GM18511 (cell line): ENCODE measurements around the gene SLC24A3.
A peak's percentile ranks its signal among the peaks of the same experiment; 100 is the strongest.
"Not testable (repeated sequence)": the region's sequence is repeated elsewhere in the genome, so short reads cannot be mapped to it uniquely, and the experiment has no call there.

Experiments
- ATAC-seq: cut with Tn5 transposase; IDR thresholded peaks from one replicate; pipeline ENCODE4 v1.9.1; 2021; ENCODE audit warnings: mild to moderate bottlenecking, moderate library complexity; ENCODE audit not compliant: unreplicated experiment

SLC24A3 gene

DNA sequence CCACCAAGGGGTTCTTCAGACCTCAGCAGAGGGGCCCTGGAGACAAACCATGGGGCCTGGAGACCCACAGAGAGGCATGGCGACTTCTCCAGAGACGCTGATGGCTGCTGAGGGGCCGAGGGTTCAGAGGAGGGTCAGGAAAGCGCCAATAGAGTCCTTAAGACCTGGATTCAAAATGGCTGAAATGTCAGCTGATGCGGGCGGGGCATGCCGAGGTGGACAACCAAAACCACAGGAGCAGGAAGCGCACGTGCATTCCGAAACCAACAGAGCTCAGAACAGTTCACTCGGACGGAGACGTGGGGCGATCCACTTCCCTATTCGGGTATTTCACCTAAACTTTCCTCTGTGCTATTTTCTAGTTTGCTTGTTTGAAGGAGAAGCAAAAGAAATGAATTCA is 445.7 kb downstream of the SLC24A3 start:
- peak; percentile 76 for ATAC-seq

DNA sequence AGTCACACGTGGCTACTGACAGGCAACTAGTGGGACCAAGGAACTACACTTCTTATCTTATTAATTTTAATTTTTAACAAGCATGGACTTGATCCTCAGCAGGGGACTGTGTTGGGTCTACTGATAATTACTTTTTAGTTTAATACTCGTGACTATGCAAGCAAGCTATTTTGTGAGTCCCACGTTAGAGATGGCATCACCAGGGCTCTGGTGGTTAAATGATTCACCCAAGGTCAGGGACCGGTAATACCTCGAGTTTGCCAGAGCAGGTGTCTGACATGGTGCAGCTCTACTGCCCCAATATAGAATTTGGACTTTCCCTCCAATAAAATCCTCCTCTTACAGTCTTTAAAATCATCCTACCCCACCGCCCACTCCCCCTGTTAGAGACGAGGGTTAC is 447.0 kb downstream of the SLC24A3 start:
- peak; percentile 67 for ATAC-seq

DNA sequence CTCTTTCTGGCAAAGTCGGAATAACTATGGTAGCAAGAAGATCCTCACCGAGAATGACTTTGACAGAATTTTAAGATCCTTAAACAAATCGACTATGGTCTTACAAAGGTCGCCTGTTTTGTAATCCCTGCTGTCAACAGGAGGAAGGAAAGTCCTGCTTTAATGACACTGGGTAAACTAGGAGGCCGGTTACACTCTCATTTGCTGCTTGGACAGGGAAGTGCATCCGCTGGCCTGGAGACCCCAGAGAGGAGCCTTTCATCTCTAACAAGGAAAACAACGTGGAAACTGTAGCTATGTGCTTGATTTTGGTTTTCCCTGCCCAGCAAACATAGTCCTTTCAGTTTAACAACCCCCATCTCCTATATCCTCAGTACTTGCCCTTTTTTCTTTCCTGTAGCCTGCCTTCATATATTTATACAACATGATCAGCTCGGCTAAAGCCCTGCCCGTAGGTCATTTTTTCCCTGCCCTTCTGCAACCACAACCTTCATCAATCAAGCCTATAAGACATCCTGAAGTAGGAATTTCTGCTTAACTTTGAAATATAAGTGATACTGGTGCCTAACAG is 448.5 kb downstream of the SLC24A3 start:
- no peak for ATAC-seq

DNA sequence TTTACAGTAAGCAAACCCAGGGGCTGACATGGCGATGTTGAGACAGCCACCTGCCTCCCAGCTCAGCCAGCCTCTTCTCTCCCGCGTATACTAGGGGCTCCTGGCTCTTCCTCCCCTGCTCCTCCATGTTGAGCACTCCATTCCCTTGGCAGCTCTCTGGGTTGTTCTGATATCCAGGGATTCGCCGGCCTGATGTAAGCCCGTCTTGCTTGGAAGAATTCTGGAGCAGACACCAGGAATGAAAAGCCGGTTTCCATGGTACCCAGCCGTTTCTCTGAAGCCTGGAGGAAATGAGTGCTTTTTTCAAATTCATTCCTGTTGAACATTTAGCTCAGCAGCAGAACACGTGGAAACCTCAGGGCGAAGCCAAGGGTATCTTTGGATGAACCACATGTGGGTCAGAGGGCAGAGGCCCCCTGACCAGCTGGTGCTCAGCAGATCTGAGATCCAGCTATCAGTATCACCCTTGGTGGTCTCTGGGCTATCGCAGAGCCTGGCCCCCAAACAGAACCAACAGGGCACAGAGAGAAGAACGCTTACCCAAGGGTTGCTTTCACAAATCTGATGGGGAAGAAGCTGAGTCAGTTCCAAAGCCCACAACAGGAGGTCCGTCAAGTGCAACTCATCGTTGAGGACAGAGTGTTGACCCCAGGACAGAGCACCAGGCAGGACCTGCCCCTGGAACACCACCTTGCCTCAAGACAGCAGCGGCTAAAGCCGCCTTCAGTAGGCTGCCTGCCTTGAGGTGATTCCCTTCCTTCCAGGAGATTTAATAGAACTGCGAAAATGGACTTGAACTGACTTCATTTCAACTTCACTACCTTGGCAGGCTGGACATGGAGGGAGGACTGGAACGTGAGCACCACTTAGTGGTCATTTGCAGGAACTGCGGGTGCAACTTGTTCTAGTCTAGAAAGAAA is 449.5 kb downstream of the SLC24A3 start:
- no peak for ATAC-seq

DNA sequence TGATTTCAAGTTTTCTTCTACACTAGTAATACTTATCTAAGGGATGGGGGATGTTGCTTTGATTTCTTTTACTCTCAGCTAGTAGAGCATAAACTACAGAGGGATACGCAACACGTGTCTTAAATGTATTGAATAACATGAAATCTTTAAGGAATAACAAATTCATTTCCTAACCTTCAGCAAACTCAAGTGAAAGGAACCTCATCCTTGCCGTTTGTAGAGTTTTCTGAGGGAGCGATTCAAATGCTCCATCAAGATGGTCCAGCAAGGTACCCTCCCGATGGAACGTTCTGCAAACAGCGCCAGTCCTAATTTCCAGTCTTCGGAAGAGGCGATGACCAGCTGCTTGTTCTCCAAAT is 450.2 kb downstream of the SLC24A3 start:
- ATAC-seq: no peak

DNA sequence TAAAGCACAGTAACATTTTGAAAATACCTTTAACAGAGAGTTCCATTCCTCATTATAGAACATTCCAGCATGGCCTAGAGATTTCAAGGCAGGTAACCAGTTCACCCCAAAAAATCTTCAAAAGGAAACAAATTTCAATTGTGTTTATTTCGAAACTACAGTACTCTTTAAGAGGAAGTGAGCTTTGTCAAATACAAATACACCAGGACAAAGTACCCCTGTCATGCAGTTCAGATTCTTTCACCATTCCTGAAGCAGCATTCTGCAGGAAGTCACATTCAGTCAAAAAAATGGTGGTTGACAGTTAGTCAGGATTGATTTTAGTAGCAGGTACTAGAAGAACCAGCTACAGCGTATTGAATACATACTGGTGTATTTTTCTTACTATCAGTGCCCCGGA is 456.0 kb downstream of the SLC24A3 start:
- ATAC-seq: no peak

DNA sequence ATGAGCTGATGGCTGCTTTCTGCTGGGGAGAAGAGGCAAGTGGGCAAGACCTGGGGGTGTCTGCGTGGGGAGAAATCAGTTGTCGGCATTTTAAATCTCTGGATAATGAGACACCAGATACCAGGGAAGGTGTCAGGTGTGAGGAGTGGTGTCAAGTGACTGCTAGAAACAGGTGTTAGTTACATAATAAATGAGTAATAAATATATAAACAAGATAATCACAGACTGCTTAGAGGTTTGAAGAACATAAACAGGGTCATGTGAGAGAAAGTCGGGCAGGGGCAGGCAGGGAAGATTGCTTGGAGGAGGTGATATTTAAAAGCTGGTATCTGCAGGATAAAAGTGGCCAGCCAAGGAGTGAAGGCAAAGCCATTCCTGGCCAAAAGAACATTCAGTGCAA is 458.4 kb downstream of the SLC24A3 start:
- no peak for ATAC-seq

DNA sequence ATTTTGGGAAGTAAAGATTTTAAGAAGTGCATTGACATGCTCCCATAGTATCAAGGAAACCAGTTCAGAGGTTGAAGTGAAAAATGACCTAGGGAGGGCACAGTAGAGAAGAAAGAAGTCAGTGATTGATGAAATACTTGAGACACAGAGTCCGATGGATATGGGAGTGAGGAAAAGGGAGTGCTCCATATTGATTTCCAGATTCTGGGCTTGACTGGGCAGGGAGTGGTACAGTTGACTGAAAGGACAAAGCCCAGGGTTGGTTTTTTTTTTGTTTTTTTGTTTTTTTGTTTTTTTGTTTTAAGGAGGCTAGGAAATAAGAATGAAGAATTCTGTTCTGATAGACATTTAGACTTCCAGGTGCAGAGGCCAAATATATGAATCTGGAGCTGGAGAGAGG is 458.9 kb downstream of the SLC24A3 start:
- ATAC-seq: no peak

DNA sequence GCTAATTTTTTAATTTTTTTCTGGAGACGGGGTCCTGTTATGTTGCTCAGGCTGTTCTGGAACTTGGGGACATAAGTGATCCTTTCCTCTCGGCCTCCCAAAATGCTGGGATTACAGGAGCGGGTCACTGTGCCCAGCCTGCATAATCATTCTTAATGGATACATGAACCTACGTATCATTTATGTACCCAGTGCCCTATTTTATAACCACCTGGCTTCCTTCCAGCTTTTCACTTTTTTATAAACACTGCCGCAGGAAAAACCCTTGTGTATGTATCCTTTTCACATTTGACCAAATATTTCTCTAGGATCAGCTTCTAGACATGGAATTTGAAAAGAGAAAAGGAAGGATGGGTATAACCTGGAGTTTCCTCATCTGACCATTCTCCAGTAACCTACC is 460.1 kb downstream of the SLC24A3 start:
- ATAC-seq: no peak

DNA sequence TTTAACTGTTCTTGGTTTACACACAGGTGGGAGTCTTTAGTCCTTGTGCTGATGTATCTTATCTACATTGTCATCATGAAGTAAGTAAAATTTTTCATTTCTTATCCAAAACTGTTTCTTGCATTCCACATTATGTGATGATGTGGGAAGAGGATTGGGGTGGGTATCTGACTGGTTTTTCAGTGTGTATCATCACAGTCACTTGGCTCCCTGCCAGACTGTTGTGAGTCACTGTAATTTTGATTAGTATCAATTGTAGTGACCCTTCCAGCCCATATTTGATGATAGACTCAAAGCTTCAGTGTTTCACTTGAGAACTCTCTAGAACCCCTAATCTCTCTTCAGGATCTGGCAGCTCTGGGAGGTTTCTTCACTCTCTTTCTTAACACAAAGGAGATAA is 461.1 kb downstream of the SLC24A3 start:
- ATAC-seq: no peak

DNA sequence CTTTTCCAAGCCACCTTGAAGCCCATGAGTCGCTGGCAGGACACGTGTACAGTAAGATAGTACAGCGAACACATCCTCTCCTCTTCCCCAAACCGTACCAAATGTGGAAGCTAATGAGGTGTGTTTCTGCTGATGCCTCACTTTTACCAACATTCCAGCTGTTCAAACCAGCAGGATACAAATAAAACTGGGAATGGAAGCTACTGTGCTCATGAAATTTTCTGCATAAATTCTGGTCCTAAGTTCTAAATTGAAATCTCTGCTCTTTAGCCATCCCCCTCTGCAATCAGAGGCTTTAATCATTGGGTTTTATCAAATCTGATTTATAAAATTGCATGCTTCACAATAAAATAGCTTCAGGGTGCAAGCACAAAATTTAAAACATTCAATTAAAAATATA is 463.8 kb downstream of the SLC24A3 start:
- ATAC-seq: no peak

DNA sequence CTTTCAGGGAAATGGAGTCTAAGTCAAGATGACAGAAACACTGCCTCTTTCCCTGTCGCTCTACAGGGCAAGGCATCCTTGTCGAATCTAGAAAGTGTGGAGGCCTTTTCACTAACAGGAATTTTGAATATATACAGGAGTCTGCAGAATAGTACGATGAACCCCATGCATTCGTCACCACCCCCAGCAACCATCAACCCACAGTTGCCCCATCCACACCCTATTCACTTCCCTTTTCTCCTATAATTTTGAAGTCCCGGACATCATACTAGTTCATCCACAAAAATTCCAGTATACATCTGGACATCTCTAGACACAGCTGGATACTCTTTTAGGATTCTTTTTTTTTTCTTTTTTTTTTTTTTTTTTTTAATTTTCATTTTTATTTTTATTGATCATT is 464.9 kb downstream of the SLC24A3 start:
- no peak for ATAC-seq

DNA sequence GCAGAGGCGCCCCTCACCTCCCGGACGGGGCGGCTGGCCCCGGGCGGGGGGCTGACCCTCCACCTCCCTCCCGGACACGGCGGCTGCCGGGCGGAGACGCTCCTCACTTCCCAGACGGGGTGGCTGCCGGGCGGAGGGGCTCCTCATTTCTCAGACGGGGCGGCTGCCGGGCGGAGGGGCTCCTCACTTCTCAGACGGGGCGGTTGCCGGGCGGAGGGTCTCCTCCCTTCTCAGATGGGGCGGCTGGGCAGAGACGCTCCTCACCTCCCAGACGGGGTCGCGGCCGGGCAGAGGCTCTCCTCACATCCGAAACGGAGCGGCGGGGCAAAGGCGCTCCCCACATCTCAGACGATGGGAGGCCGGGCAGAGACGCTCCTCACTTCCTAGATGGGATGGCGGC is 466.1 kb downstream of the SLC24A3 start:
- ATAC-seq: not testable (repeated sequence)

DNA sequence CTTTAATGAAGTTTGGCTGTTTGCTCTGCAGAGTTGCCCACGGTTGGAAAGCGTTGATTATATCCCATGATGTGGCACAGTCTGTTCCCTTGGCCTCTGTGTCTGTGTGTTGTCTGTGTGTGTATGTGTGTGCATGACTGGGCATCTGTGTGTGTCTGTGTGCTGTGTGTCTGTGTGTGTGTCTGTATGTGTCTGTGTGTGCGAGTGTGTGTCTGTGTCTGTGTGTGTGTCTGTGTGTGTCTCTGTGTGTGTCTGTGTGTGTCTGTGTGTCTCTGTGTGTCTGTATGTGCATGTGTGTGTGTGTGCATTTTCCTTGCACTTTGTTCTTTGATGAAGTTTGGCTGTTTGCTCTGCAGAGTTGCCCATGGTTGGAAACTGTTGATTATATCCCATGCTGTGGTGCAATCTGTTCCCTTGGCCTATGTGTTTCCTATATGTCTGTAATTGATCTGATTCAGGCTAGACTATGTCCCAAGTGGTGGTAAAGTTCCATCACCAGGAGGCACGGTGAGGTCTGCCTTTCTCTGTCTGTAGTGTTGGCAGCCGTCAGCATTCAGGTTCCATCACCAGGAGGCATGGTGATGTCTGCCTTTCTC is 467.6 kb downstream of the SLC24A3 start:
- ATAC-seq: no peak

DNA sequence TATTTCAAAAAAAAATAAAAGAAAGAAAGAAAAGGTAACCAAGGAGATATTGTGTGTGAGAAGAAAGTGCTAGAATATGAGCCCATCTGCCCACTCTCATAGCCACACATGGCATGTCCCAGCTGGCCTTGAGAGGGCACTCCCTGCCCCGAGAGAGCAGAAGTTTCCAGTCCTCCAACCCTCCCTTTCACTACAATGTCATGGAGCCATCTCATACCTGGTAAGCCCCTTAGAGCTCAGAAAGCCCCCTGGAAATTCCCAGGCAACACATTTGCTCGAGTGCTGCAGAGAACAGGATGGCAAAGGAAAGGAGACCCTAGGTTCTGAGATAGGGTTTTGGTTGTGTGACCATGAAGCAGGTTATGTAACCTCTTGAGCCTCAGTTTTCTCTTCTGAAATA is 469.8 kb downstream of the SLC24A3 start:
- no peak for ATAC-seq

DNA sequence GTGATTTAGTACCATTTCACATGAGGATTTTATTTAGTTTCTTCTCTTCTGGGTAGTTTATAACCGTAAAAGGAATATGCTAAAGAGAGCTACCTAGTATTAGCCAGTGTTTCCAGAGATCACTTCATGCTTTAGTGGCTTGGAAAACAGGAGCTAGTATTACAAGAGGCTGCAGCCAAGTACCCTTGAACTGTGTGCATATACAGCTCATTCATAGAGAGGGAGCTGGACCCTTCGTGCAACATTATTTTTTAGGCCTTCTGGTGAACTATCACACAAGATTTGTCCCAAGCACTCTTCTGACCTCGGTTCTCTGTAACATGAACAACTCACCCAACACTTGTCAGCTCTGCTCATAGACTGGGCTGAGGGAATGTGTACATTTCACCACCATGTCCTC is 470.7 kb downstream of the SLC24A3 start:
- no peak for ATAC-seq

DNA sequence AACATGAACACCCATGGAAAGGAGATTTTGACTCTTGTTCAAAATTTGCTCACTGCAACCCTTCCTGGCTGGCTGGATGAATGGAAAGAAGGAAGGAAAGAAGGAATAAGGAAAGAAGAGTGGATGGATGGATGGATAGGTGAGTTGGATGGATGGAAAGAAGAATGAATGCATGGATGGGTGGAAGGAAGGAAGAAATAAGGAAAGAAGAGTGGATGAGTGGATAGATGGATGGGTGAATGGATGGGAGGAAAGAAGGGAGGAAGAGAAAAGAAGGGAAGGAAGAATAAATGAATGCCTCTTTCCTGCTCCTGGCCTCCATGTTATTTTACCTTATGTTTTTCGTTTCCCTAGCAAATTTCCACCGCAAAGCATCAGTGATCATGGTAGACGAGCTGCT is 471.4 kb downstream of the SLC24A3 start:
- ATAC-seq: no peak

DNA sequence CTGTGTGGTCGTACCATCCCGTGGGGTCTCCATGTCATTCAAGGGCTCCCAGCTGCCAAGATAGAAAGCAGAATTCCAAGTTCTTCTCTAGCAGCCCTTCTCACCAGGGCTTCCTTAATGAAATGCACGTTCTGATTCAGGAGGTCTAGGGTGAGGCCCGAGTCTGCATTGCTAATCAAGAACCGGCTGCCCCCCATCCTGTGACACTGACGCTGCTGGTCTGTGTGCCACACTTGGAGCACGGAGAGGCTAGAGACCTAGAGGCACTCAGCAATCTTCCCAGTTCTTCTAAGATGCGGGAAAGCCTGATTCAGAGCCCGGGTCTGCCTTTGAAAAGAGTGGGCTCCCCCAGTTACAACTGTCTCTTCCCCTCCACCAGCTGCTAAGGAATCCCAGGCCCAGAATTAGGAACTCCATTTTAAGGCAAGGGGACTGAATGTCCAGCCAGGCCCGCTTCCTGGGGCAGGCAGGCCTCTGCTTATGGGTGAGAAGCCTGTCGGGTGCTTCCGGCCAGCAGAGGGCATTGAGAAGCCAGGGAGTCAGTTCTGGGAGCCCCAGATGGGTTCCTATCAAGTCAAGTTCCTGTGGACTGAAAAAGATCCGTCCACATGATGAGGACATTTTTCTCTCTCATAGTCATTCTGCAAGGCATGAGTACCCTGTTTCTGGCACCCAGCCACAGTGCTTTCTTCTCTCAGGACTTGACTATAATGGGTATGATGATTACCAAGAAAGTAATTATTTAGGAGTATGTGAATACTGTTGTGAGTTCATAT is 475.8 kb downstream of the SLC24A3 start:
- ATAC-seq: no peak

DNA sequence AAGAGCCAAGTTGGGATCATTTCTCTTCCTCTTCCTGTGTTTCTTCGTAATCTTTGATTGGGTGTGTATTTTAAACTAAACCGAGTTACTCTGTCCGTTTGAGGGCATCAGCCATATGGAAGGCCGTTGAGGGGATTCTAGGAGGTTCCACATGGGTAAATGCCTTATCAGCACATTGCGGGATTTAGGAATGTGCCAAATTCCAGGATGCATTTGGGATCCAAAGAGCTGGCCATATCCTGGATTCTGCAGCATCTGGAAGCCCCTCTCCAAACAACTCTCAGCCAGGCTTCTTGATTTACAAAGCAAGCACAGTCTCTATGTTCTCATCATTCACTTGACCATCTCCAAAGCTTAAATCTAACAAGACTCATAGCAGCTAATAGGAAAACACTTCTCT is 478.0 kb downstream of the SLC24A3 start:
- no peak for ATAC-seq

DNA sequence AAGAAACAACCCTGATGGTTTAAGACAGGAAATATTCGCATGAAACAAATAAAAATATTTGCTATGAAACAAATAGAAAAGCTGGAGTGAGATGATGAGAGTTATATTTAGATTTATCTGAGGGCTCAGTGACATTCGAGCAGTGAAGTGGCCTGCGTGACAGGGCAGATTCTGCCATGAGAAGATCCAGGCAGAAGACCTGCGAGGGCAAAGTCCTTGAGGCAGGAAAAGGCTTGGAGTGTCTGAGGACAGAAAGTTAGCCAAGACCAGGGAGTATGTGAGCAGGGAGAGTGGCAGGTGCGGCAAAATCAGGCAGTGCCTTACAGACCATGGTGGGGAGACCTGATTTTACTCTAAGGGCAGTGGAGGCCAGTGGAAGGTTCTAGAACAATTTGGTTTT is 478.7 kb downstream of the SLC24A3 start:
- no peak for ATAC-seq

DNA sequence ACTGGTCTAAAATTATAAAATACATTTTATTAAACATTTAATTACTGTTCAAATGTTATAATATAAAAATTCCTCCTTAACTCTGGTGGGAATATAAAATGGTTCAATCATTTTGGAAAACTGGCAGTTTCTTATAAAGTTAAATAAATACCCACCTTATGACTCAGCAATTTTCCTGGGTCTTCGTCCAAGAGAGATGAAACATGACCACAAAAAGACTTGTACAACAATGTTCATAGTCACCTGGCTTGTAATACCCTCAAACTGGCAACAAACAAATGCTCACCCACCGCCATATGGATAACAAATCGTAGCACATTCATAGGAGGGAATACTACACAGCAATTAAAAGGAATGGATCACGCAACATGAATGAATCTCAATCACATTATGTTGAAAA is 479.7 kb downstream of the SLC24A3 start:
- ATAC-seq: no peak
